Activated T-cell treated with anti-CD3 and anti-CD28 coated beads, Interleukin-2, amount 50 U/mL, for 48 hours (primary cell): ENCODE data around the gene ID3.
"Not testable (repeated sequence)": the region's sequence is repeated elsewhere in the genome, so short reads cannot be mapped to it uniquely, and the experiment has no call there.

Source experiments
- DNase-seq, 2 experiments: peaks; one replicate each; pipeline ENCODE4 v3.0.0-alpha.2; 2020

ID3 gene

DNA sequence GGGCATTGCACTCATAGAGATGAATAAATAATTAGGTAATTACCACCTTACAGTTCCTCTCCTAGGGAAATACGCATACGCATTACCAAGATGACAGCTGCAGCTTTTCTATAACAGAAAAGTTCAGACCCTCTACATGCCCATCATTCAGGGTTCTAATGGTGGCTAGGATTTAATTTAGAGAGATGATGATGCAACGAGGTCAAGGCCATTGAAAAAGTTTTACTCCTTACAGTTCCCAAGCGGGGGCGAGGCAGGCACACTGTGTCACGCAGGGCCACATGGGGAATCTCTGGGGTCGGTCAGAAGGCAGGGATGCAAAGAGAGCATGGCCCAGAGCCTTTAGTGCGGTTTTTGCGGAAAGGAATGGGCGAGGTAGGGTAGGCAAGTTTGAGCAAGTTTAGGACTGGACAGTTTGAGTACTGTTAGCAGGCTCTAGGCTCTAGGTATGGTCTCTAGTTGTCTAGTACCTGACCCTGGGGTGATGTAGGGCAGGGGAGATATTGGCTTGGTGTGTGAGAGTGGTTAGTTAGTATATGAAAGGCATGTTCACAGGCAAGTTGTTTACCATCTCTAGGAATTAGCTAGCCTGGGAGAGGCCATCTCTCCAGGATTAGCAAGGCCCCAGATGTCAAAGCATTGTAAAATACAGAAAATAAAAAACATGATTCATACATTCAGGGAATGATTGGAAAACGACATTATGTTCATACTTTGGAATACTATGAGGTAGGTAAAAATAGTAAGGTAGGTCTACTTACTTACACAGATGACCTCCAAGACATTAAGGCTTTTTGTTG lies 29.6 kb upstream of the ID3 start:
- no peak for DNase-seq

DNA sequence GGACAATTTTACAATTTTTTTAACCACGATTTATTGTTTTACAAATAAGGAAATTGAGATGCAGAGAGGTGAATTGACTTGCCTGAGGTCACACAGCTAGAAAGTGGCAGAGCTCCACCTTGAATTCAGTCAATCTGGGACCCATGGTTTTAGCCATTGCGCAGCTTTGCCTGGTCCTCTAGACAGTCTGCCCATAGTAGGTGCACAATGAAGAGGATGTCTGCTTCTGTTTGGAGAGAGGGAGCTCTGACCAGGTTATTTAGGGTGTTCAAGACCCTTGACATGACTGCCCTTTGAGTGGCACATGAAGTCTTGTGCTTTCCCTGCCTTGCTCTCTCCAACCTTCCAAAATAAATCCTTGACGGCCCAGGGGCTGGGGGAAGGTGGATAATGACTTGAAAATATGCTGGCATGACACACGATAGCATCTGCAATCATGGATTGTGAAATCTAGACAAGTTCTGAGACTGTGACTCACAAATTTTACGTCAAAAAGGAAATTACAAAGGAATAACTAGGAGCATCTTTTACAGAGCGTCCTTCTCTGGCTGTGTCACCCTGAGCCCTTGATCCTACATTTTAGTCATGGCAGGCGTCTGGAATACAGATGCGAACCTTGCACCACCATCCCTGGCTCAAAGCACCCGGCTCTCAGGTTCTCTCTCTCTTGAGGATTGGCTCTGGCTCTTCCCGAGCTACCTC lies 26.2 kb upstream of the ID3 start:
- DNase-seq, result no peak

DNA sequence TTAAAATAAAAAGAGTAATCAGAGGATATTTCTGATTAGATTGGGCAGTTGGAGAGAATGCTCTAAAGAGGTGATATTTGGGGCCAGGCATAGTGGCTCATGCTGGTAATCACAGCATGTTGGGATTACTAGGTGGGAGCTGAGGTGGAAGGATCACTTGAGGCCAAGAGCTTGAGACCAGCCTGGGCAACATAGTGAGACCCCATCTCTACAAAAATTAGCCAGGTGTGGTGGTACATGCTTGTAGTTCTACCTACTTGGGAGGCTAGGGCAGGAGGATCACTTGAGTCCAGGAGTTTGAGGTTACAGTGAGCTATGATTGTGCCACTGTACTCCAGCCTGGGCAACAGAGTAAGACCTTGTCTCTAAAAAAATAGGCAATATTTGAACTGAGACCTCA lies 24.4 kb upstream of the ID3 start:
- DNase-seq, result not testable (repeated sequence)

DNA sequence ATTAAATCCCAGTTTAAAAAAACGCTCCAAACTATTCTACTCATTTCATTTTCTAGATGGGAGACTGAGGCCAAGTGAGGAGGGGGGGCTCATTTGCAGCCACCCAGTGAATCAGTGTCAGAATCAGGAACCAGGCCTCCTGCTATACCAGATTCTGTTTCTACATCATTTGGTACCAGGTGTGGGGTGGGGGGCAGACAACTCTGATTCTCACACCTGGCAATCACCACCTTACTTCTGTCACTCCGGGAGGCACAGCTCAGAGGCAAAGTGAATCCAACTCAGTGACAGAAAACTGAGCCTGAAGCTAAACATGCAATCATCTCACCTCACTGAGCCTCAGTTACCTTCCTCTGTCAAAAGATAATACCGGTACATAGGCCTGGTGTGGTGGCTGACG lies 23.5 kb upstream of the ID3 start:
- DNase-seq, result no peak

DNA sequence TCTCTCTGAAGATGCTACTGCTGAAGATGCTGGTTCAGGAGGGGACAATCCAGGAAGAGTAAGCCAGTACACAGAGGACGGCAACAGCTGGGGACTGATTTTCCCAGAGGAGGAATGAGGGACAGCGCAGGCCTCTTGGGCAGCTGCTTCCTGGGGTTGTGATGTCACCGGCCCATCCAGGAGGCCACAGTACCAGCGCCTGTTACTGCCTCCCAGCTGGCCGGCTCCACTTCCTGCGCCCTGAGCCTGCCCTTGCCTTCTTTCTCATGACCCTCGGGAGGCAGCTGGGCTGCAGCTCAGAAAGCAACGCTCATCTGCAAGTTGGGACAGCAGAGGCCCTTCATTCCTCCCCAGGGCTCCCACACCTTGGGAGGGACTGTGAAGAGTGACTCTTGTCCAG lies 21.9 kb upstream of the ID3 start:
- DNase-seq, result no peak

DNA sequence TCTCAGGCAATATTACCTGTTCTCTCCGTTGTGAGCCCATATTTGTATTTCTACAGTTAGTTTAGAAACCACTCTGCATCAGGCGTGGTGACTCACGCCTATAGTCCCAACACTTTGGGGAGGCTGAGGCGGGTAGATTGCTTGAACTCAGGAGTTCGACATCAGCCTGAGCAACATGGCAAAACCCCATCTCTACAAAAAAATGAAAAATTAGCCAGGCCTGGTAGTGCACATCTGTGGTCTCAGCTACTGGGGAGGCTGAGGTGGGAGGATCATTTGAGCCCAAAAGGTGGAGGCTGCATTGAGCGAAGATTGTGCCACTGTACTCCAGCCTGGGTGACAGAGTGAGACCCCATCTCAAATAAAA lies 19.7 kb upstream of the ID3 start:
- no peak for DNase-seq

DNA sequence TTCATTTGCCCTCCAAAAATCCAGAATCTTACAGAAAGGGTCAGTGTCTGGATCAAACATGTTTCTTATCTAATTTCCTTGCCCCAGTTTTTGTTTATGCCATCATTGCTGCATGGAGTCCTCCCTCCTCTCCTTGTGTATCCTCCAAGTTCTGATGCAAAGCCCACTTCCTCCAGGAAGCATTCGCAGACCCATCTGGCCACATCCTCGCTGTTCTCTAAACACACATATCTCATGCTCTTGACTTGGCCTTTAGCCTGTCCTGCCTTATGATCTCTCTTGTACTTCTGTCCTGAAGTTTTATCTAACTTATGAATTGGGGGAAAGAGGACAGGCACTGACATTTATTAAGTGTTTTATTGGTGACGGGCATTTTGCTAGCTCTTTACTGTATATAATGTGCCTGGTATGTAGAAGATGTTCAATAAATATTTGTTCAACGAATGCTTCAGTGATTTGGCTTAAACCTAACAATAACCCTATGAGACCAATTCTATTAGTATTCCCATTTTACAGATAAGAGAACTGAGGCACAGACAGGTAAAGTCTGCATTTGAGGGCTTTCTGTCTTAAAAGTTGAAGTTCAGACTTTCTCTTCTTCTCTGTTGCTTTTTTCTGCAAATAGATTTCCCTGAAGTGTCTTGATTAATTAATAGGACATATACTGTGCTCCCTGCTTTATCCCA lies 19.2 kb upstream of the ID3 start:
- no peak for DNase-seq

DNA sequence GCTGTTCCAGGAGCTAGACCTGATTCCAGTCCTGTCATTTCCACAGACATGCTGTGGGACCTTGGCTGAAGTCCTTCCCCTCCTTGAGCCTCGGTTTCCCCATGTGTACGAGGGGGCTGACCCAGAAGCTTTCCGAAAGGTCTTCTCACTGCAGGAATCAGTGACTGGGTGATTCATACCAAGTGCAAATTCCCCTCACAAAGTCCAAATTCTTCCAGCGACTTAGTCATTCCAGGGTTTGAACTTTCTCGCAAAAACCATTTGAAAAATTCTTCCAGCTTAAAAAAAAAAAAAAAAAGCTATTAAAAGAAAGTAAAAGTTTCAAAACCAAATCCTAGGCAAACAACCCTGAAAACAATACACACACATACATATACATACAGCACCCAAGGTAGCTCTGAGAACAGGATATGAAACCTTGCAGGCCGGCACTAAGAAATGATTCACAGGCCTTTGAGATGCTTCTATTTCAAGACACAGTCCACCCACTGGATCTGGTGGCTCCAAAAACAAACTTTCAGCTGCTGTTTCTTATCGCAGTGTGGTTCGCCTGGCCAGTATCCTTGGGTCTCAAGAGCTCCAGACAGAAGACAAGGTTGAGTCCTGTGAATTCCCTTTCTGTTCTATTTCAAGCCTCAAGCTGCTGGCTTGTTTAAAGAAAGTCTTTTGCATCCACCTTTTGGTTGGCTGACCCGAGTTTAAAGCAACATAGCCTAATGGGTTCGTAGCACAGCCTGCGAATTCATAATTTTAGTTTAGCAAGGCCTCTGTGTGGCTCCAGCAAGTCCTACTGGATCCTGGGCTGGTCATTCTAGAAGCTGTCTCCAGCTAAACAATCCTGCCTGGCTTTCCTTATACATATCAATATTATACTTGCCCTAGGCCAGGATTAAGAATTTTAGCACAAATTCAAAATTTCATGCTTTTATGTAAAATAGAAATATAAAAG lies 18.0 kb upstream of the ID3 start:
- DNase-seq, result peak; percentile 55 to 59

DNA sequence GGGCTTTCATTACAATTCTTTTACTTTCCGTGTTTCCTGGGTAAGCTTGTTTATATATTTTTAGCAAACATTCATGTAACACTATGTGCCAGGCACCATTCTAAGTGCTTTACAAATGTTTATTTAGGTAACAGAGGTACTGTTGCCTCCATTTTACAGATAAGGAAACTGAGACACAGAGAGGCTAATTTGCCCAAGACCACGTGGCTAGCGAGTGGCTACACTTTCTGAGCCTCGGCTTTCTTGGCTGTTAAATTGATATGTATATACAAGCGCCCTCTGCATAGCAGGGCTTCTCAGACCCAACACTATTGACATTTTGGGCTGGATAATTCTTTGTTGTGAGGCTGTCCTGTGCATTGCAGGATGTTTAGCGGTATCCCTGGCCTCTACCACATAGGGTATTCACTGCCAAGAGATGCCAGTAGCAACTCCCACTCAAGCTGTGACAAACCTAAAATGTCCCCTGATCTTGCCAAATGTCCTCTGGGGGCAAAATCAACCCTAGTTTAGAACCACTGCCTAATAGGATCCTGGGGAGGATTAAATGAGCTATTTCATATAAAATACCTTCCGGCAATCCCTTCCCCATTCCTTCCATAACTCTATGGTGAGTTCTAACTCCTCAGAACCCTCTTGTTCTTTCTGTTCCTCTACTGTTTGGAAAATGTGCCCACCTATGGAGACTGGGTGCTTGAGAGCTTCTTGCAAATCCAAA lies 17.2 kb upstream of the ID3 start:
- no peak for DNase-seq

DNA sequence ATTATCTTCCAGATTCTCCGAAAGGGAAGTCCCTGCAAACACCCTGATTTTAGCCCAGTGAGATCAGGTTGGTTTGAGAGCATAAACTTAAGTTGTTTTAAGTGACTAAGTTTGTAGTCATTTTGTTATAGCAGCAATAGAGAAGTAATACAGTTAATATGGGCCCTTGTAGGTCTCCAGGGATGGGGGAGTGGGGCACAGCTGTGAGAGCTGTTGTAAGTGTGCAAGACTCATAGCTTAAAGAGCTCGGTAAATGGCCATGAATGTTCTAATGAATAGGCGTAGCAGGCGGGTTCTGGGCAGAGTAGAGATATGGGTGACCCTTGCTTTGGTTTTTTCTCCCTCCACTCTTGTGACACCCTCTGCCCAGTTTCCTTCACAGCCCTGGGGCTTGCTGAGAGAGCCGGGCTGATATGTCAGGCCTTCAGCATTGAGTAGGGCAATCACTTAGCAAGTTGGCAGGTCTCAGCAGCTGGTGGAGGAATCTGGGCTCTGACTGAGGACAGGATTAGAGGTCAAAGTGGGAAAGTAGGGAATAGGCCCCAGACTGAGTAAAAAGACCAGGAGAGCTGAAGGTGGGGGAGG lies 16.0 kb upstream of the ID3 start:
- no peak for DNase-seq

DNA sequence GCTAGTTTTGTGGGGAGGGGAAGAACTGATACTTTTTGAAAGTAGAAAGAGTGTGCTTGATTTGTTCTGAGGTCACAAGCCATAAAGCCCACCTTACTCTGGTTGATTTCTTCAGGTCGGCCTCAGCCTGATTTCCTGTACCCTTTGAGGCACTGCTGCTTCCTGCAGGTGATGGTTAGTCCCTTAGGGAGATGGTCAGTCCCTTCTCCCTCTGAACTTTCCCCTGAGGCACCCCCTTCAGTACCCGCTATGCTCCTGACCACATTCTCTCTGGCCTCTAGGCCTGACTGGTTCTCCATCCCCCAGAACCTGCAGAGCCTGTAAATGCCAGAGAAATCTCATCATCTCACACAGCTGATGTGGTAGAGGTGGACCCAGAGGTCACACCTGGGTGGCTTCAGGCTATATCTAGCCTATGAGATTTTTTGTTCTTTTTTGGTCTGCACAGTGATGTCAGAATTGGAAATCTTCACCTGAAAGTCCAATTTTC lies 15.0 kb upstream of the ID3 start:
- DNase-seq, result no peak

DNA sequence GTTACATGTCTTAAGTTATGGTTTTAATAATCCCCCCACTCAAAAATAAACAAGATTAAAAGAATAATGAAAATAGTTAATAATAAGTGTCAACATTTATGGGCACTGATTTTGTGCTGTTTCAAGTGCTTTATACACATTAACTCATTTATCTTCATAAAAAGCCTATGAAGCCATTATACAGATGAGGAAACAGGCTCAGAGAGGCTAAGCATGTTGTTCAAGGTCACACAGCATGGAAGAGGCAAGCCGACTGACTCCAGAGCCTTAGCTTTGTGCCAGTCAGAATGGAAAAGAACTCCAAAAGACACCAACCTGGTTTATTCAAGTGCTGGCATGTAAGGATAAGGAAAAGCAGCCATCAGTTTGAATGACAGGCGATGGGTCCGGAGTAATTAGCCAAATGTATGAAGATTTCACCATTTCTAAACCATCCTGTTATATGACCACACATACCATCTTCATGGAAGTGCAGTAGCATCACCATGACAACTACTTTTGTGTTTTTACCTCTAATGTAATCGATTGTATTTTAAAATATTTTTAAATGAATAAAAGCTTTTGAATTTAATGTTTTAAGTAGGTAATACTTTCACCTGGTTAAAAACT lies 14.4 kb upstream of the ID3 start:
- DNase-seq, result no peak

DNA sequence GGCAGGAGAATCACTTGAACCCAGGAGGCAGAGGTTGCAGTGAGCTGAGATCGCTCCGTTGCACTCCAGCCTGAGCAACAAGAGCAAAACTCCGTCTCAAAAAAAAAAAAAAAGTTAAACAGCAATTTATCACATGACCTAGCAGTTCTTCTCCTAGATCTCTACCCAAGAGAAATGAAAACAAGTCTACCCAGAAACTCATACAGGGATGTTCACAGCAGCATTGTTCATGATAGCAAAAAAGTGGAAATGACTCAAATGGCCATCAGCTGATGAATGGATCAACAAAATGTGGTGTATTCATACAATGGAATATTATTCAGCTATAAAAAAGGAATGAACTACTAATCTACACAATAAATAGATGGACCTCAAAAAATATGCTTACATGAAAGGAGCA lies 12.2 kb upstream of the ID3 start:
- no peak for DNase-seq

DNA sequence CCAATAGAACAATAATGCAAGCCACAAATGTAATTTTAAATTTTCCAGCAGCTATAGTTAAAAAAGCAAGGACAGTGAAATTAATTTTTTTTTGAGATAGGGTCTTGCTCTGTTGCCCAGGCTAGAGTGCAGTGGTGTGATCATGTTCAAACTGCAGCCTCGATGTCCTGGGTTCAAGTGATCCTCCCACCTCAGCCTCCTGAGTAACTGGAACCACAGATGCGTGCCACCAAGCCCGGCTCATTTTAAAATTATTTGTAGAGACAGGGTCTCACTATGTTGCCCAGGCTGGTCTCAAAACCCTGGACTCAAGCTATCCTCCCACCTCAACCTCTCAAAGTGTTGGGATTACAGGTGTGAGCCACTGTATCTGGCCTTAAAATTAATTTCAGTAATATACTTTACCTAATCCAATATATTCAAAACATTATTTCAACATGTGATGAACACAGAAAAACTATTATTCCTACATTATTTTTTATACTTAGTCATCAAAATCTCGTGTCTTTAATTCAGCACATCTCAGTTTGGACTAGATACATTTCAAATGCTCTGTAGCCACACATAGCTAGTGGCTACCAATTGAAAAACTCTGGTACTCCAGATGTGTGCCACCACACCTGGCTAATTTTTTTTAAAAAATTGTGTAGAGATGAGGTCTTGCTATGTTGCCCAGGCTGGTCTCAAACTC lies 10.8 kb upstream of the ID3 start:
- DNase-seq, result no peak

DNA sequence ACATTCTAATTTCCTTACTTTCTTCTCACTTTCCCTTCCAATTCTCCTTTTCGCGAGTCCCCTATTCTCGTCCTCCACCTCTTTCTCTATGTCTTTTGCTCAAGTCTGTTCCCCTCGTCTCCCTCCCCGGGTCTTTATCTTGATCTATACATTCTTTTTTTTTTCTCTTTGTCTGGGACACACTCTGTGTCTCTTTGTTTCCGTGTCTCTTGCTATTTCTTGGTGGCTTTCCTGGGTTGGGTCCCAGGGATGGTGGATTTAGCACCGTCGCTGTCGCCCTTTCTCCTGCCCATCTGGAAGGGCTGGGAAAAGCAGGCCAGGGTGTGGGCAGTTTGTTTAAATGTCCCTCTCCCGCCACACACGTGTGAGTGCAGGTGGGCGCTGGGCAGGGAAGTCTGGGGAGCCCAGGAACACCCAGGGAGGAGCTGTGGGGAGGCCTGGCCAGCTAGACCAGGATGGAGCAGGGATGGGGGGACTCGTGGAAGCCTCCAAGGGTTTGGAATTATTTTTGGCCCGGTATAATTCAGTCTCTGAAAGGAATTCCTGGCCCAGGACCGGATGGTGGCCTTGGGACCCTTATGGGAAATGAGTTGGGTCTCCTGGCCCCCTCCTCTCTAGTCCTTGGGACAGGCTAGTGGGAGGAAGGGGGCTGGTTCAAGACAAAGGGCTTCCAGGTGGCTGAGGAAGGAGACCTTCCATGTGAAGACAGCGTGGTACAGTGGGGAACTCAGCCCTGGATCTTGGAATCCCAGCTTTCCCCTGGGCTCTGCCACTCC lies 9.5 kb upstream of the ID3 start:
- DNase-seq, result no peak

DNA sequence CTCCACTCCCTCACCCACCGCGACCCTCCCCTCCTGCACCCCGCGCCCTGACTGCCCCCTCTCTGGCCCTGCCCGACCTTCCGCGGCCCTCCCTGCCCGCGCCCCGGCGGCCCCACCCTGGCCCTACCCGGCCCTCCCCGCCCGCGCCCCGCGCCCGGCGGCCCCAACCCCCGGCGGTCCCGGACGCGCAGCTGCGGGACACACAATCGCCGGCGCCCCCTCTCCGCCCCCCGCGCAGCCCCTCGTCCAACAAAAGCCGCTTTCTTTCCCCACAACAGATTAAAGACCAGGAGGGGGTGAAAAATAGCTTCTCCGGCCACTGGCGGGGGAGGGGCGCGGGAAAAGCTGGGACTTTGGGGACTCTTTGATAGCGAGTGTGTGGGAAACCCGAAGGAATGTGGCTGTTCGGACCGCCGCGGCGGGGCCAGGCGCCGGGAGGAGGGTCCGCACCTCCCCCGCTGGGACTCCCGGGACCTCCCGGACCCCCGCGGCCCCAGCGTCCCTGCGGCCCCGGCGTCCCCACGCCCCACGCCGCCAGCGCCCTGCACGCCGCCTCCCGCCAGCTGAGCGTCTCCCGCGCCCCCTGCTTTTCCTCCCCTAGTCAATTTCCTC lies 8.8 kb upstream of the ID3 start:
- DNase-seq, result no peak

DNA sequence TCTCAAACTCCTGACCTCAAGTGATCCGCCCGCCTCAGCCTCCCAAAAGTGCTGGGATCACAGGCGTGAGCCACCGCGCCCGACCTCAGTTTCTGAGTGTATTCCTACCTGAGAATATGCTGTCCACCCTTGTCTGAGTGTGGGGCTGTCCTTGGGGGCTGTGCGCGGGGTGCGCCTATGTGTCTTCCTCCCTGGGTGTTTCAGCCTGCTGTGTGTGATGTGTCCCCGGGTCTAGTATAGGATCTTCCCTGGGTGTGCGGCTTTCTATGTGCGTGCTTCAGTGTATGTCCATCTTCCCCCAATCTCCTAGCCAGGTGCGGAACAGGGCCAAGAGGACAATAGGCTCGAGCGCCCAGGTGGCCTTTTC lies 8.3 kb upstream of the ID3 start:
- no peak for DNase-seq

DNA sequence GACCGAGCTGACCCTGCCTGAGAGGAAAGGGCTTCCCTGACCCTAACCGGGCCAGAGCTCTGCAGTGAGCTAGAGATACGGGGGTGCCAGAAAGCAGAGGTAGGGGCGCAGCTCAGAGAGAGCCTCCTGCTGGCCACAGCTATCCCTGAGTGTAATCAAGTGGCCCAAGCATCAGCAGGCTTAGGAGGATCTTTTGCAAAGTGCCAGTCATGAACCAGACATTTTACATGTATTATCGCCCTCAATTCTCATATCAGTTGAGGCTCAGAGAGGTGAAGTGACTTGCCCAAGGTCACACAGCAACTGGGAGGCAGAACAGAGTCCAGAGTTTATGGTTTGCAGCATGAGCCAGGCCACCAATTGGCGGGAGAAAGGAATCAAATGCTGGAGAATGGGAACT lies 7.0 kb upstream of the ID3 start:
- no peak for DNase-seq

DNA sequence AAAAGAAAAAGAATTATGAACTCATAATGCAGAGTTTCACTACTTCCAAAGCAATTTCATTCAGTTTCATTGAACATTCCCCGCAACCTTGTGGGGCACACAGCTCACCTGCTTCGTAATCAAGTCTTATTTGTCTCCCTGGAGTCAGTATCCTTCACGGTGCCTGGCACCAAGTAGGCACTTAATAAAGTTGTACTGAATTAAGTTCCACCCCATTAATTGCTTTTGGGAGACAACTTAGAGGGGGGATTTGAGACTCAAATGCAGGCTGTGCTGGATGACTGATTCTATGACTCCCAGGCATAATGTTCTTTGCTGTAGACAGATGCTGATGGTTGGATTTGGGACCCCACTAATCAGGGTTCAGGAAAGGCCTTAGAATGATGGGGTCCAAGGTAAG lies 6.5 kb upstream of the ID3 start:
- no peak for DNase-seq
